GM21529 (cell line): ENCODE data around the gene SNX9.
"Not testable (repeated sequence)": the region's sequence is repeated elsewhere in the genome, so short reads cannot be mapped to it uniquely, and the experiment has no call there.

Experiments used
- ATAC-seq: cut with Tn5 transposase; IDR thresholded peaks from one replicate; pipeline ENCODE4 v1.9.1; 2021; ENCODE audit not compliant: unreplicated experiment

SNX9 gene

GRCh38 chr6:157911278-157911677 lies 88.2 kb downstream of the SNX9 start:
- no peak for ATAC-seq

- no peak for ATAC-seq
These were observed 88.7 kb downstream of the SNX9 start for GRCh38 chr6:157911786-157912185.

DNA sequence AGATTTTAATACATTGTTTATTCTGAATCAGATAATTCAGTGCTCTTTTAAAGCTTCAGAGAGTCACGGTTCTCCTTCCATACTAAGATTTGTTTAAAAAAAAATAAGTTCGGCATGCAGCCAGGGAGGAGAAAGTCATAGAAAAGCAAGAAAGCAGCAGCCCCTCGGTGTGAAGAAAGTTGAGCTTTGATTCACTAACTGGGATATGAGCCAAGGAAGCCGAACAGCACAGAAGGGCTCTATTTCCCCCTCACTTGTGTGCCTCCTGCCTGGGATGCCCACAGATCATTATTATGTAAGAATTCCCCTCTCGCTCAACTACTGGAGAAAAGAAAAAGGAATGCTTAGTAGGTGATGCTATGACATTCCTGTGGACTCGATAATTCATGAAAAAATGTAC lies 89.3 kb downstream of the SNX9 start:
- ATAC-seq, result no peak

DNA sequence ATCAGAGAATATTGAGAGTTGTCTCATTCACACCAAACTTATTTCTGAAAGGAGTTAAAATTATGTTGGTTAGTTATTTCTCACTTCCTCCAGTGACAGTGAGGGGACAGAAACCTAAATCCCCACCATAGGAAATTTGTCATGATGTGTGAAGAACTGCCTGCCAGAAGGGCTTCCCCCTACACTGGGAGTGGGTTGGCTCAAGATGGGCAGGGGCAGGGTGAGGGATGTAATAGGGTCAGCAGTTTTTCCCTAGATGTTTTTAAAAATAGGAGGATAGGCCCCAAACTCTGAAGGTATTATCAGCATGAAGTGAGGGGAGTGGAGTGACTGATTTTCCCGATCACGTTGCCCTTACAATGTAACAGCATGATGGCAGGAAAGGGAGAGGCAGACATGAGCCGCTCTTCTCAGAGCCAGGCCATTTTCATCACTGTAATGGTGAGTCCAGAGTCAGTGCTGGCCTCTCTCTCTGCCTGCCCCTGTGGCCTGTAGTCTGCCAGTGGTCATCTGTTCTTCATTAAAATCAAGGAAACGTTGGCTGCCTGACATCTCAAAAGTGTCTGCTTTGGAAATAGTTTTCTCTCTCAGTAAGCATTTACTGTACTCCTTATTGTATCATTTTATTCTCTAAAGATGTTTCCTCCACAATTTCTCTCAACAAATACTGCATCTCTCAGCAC lies 98.8 kb downstream of the SNX9 start:
- no peak for ATAC-seq

DNA sequence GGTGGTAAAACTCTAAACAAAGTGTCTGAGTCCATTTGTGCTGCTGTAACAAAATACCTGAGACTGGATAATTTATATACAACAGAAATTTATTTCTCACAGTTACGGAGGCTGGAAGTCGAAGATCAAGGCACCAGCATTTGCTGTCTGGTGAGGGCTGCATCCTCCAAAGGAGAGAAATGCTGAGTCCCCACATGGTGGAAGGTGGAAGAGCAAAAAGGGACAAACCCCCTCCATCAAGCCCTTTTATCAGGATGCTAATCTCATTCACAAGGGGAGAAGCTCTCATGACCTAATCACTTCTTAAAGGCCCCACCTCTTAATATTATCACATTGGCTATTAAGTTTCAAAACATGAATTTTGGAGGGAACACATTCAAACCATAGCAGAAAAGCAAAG lies 102.7 kb downstream of the SNX9 start:
- ATAC-seq, result no peak

DNA sequence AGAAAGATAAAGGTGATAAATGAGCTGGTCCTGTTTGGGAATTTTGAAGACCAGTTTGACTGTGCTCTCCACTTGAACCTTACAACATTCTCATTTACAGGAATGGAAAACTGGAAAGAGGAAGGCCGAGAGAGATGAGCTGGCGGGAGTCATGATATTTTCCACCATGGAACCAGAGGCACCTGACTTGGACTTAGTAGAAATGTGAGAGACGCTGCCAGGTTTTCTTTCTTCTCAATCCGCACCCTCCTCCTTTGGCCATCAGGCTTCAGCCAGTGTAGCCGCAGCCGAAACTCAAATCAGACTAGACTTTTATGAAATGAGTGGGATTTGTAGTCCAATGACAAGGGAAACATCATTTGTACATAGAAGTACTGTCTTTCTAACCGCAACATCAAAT lies 104.0 kb downstream of the SNX9 start:
- no peak for ATAC-seq

DNA sequence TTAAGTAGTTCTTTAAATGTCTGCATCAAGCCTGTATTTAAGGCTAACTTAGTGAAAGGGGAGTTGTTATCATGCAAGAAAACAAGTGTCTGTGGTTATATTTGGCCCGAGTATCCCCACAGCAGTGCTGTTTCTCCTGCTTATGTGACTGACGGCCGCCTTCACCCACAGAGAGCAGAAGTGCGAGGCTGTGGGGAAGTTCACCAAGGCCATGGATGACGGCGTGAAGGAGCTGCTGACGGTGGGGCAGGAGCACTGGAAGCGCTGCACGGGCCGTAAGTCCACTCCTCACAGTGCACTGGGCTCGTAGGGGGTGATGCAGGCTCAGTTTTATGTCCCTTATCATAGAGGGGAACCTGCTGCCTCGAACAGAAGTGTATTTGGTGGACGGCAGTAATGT lies 105.4 kb downstream of the SNX9 start:
- ATAC-seq, result no peak

DNA sequence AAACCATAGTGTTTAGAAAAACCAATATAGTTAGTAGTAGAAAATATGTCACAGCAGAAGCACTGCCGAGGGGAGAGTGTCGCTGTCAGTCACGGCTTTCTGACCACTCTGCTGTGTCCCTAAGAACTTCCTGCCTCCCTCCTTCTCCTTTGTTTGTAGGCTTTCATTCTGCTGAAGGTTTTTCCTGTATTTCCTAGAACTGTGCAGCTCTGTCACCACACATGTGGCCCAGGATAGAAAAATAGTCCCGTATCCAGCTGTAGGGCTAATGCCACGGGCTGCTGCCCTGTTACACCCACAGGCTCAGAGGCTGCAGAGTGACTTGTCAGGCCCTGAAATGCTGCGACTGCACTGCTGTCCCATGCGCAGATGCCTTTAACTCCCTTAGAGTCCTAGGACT lies 106.0 kb downstream of the SNX9 start:
- ATAC-seq, result no peak

DNA sequence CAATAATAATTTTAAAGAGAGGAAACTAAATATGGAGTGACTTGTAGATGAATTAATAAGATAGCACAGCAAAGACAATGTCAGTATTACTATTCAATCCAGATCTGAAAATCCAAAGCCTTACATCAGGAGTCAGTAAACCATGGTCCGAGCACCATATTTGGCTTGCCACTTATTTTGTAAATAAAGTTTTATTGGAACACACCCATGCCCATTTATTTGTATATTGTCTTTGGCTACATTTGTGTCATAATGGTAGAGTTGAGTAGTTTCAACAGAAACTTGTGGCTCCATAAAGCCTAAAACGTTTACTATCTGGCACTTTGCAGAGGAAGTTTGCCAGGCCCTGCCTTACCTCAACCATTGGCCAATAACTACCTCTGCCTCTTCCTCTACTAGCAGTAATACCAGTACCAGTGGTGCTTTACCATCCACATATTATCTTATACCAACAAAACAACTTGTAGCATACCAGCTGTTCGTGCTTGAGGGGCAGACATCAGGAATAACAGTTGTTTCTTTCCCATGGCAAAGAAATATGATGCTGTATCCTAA lies 106.8 kb downstream of the SNX9 start:
- no peak for ATAC-seq

GRCh38 chr6:157935786-157936185 lies 112.7 kb downstream of the SNX9 start:
- ATAC-seq, result no peak

GRCh38 chr6:157937318-157937717 lies 114.3 kb downstream of the SNX9 start:
- no peak for ATAC-seq

GRCh38 chr6:157937916-157938315 lies 114.9 kb downstream of the SNX9 start:
- no peak for ATAC-seq

GRCh38 chr6:157940375-157941036 lies 117.5 kb downstream of the SNX9 start:
- not testable (repeated sequence) for ATAC-seq

- ATAC-seq, result no peak
These were observed 118.2 kb downstream of the SNX9 start for GRCh38 chr6:157941101-157941863.

DNA sequence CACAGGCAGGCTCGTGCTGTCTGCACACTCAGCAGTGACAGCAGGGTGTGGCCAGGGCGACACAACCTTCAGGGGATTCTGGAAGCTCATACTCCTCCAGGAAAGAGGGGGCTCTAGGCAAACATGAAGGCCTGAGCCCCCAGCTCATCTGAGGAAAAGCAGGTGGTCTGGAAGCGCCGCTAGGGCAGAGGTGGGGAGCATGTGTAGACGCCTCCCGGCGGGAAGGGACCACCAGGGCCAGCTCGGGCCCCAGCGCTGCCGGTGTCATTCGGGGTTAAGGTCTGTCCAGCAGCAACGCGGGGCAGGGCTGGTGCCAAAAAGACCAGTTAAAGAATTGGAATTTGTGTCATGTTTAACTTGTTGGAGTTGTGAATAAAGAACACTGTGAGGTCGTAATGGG lies 119.3 kb downstream of the SNX9 start:
- ATAC-seq, result no peak

- no peak for ATAC-seq
These were observed 120.4 kb downstream of the SNX9 start for GRCh38 chr6:157943249-157943963.

DNA sequence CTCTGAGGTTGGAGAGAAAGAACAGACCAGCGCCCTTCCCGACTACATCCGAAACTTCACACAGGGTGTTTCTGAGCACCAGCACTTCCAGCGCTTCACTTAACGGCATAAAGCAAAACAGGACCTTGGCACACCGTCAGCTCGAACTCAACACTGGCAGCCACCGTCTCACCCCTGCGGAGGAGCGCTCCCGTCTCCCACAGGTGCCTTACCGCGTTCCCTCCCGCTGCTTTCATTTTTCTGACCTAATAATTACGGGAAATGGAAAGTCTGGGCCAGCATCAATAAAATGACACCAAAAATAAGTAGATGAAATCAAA lies 120.9 kb downstream of the SNX9 start:
- no peak for ATAC-seq

GRCh38 chr6:157944983-157945931 lies 122.2 kb downstream of the SNX9 start:
- no peak for ATAC-seq

DNA sequence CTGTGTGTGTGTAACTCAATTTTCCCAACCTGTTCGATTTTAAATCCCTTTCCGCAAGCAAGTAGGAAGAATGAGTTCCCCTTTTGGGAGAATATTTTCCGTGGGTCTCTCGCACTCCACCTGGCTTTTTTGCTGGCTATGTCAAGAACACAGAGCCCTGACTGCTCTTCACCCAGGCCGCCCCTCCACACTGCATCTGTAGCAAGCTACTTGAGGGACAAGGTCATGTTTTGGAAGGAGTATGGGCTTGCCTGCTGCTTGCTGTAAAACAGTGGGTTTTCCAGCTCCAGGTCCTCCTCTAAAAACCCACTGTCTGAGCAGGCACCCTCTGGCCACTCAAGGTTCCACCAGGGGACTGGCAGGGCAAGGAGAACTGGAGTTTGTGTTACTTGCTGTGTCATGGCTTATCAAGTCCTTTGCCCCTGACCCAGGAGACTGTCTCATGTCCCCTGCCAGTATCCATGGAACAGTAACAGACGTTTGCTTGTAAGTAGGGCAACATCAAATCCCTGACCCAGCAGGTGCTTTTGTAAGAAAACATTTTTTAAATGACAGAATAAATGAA lies 123.1 kb downstream of the SNX9 start:
- ATAC-seq, result no peak
